WTC11 (cell line): ENCODE data around the gene PARD3B. TPM values are rescaled to one million over a fixed set of nuclear protein-coding genes. Genes with fewer than 3 reads are reported as not detected.

Source experiments
- ATAC-seq: fragments of 200-7000 bp; cut with Tn5 transposase; 2 replicates; pipeline ENCODE4 v1.10.0; 2021; ENCODE audit warnings: mild to moderate bottlenecking, moderate library complexity
- CTCF ChIA-PET: fragments of 300-600 bp; sonication (Branson Sonifier 250); formaldehyde crosslinking; loops from one replicate; lab custom pipeline; 2021; ENCODE audit warnings: antibody characterized with exemption; lab: Charles Lee
- POLR2A ChIA-PET: fragments of 350-600 bp; sonication (Branson Sonifier 250); formaldehyde crosslinking; loops from one replicate; lab custom pipeline; 2021; ENCODE audit warnings: antibody characterized with exemption; lab: Charles Lee
- DNase-seq: peaks from one replicate; pipeline ENCODE4 v3.0.0; 2021; ENCODE audit warnings: low spot score
- H3K27ac Mint-ChIP-seq: 2 replicates; pipeline ENCODE4 v1.8.0; 2021; ENCODE audit warnings: mixed read lengths
- H3K27me3 Mint-ChIP-seq: 2 replicates; pipeline ENCODE4 v1.8.0; 2021; ENCODE audit warnings: low read depth, mild to moderate bottlenecking, moderate library complexity, mixed read lengths
- H3K36me3 Mint-ChIP-seq: 2 replicates; pipeline ENCODE4 v1.8.0; 2021; ENCODE audit warnings: mixed read lengths
- H3K4me1 Mint-ChIP-seq: 2 replicates; pipeline ENCODE4 v1.8.0; 2022; ENCODE audit warnings: mixed read lengths
- H3K4me3 Mint-ChIP-seq: 2 replicates; pipeline ENCODE4 v1.8.0; 2021; ENCODE audit warnings: mild to moderate bottlenecking, moderate library complexity, mixed read lengths
- H3K9me3 Mint-ChIP-seq: 2 replicates; pipeline ENCODE4 v1.8.0; 2021; ENCODE audit warnings: mixed read lengths
- ARID4B ChIP-seq: sonication (generic); formaldehyde crosslinking; IDR thresholded peaks from 2 replicates; pipeline ENCODE4 v1.8.0; 2023; ENCODE audit warnings: missing genetic modification reagents, mild to moderate bottlenecking, borderline replicate concordance
- CREB1 ChIP-seq: sonication (generic); formaldehyde crosslinking; IDR thresholded peaks from 2 replicates; pipeline ENCODE4 v1.8.0; 2023; ENCODE audit warnings: mild to moderate bottlenecking, missing genetic modification reagents
- CREM ChIP-seq: sonication (generic); formaldehyde crosslinking; IDR thresholded peaks from 2 replicates; pipeline ENCODE4 v1.8.1; 2022; ENCODE audit warnings: mild to moderate bottlenecking, missing genetic modification reagents, moderate library complexity
- CTCF ChIP-seq: fragments of 200-600 bp; IDR thresholded peaks from 2 replicates; pipeline ENCODE4 v1.8.0; 2022; ENCODE audit warnings: antibody characterized with exemption
- EMX1 ChIP-seq: fragments of 250-450 bp; sonication (Bioruptor Pico); IDR thresholded peaks from 2 replicates; pipeline ENCODE4 v1.8.0; 2021; ENCODE audit warnings: mild to moderate bottlenecking
- FOXJ3 ChIP-seq: sonication (generic); formaldehyde crosslinking; IDR thresholded peaks from 2 replicates; pipeline ENCODE4 v1.9.0; 2021; ENCODE audit warnings: missing genetic modification reagents, mild to moderate bottlenecking, borderline replicate concordance
- FOXP1 ChIP-seq: sonication (generic); formaldehyde crosslinking; IDR thresholded peaks from 2 replicates; pipeline ENCODE4 v1.8.0; 2022; ENCODE audit warnings: missing genetic modification reagents, mild to moderate bottlenecking, moderate library complexity, borderline replicate concordance
- FOXP4 ChIP-seq: sonication (generic); formaldehyde crosslinking; IDR thresholded peaks from 2 replicates; pipeline ENCODE4 v1.8.0; 2022; ENCODE audit warnings: mild to moderate bottlenecking, missing genetic modification reagents
- GABPB1 ChIP-seq: sonication (generic); formaldehyde crosslinking; IDR thresholded peaks from 2 replicates; pipeline ENCODE4 v1.8.1; 2023; ENCODE audit warnings: mild to moderate bottlenecking, missing genetic modification reagents
- IRF1 ChIP-seq: sonication (generic); formaldehyde crosslinking; IDR thresholded peaks from 2 replicates; pipeline ENCODE4 v1.8.0; 2023; ENCODE audit warnings: missing genetic modification reagents
- IRF2 ChIP-seq: sonication (generic); formaldehyde crosslinking; IDR thresholded peaks from 2 replicates; pipeline ENCODE4 v1.8.0; 2022; ENCODE audit warnings: low read depth, missing genetic modification reagents, borderline replicate concordance
- JUN ChIP-seq: sonication (generic); formaldehyde crosslinking; IDR thresholded peaks from 2 replicates; pipeline ENCODE4 v1.8.0; 2023; ENCODE audit warnings: mild to moderate bottlenecking, missing genetic modification reagents
- KAT7 ChIP-seq: sonication (generic); formaldehyde crosslinking; IDR thresholded peaks from 2 replicates; pipeline ENCODE4 v1.8.1; 2023; ENCODE audit warnings: missing genetic modification reagents, mild to moderate bottlenecking, borderline replicate concordance
- RELA ChIP-seq: sonication (generic); formaldehyde crosslinking; IDR thresholded peaks from 2 replicates; pipeline ENCODE4 v1.8.1; 2022; ENCODE audit warnings: missing genetic modification reagents, mild to moderate bottlenecking, borderline replicate concordance
- SMAD3 ChIP-seq: sonication (generic); formaldehyde crosslinking; IDR thresholded peaks from 2 replicates; pipeline ENCODE4 v1.8.0; 2022; ENCODE audit warnings: missing genetic modification reagents, mild to moderate bottlenecking, borderline replicate concordance
- TEAD1 ChIP-seq: sonication (generic); formaldehyde crosslinking; IDR thresholded peaks from 2 replicates; pipeline ENCODE4 v1.8.0; 2022; ENCODE audit warnings: mild to moderate bottlenecking, missing genetic modification reagents
- ZNF263 ChIP-seq: sonication (generic); formaldehyde crosslinking; IDR thresholded peaks from 2 replicates; pipeline ENCODE4 v1.8.1; 2022; ENCODE audit warnings: low read depth, mild to moderate bottlenecking, moderate library complexity, missing genetic modification reagents
- ZNF317 ChIP-seq: sonication (generic); formaldehyde crosslinking; IDR thresholded peaks from 2 replicates; pipeline ENCODE4 v1.8.1; 2023; ENCODE audit warnings: low read depth, mild to moderate bottlenecking, moderate library complexity, missing genetic modification reagents, borderline replicate concordance
- ZNF416 ChIP-seq: fragments of 250-450 bp; sonication (Bioruptor Pico); IDR thresholded peaks from 2 replicates; pipeline ENCODE4 v1.9.0; 2021; ENCODE audit warnings: mild to moderate bottlenecking, inconsistent platforms
- ZNF423 ChIP-seq: fragments of 250-450 bp; sonication (Bioruptor Pico); IDR thresholded peaks from 2 replicates; pipeline ENCODE4 v2.1.2; 2022; ENCODE audit warnings: mild to moderate bottlenecking, moderate library complexity
- total RNA-seq: library from RNA; stranded (reverse); gene quantifications from 3 replicates; pipeline ENCODE4 v1.2.3, GENCODE V29; 2021
- TF ChIP-seq, protein P1 (sequence below): fragments of 250-450 bp; sonication (Bioruptor Pico); IDR thresholded peaks from 2 replicates; pipeline ENCODE4 v1.9.0; 2021; ENCODE audit warnings: mild to moderate bottlenecking

Gene PARD3B
- total RNA-seq, 1 experiment from 2014 or later: 5.6 TPM

DNA sequence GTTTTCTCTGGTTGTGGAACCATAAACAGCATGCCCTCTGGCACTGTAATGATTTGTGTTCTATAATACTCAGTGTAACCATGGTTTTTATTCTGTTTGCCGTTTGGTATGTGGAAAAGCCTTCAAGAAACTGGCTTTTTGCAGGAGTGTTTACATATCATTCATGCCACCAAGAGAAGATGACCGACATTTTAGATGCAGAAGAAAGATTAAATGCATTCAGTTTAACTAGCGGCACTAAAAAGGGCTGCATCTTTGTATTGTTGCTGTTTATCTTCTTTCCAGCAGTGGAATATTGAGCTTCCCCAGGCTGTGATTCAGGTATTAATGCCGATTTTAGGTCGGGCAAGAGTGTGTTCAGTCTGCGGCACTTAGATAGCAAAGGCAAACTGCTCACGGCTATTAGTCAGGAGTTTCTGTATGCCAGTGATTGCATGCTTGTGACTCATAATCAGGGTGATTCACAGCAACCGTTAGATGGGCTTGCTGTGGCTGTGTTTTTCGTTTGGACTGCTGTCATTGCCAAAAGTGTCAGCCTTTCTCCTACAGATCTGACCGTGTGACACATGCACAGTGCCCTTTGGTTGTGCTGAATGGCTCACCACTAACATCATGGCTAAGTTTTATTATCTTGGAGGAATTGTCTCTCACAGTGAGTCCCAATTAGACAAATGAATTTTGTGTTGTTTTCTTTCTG, 479.7 kb downstream of the PARD3B start:
- peaks cover 4% of the 10 kb centered on the region; the same call in 1 of the 2 replicates for H3K9me3 Mint-ChIP-seq
- ChIA-PET POLR2A (no interaction called here), CTCF (no interaction called here)
- TF ChIP-seq ZNF263 (CRISPR knock-in tag) (no peak), ARID4B (CRISPR knock-in tag) (no peak), GABPB1 (CRISPR knock-in tag) (no peak), RELA (no peak), FOXP1 (CRISPR knock-in tag) (no peak), IRF2 (no peak), EMX1 (no peak), SMAD3 (CRISPR knock-in tag) (no peak), JUN (no peak), FOXP4 (no peak), ZNF416 (CRISPR knock-in tag) (no peak), CREM (CRISPR knock-in tag) (no peak), TEAD1 (no peak), ZNF423 (CRISPR knock-in tag) (no peak), IRF1 (CRISPR knock-in tag) (no peak)
- TF ChIP-seq, protein P1, sequence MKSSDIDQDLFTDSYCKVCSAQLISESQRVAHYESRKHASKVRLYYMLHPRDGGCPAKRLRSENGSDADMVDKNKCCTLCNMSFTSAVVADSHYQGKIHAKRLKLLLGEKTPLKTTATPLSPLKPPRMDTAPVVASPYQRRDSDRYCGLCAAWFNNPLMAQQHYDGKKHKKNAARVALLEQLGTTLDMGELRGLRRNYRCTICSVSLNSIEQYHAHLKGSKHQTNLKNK (CRISPR knock-in tag): no peak
- no peak overlapping the region for H3K27ac Mint-ChIP-seq
- H3K4me3 Mint-ChIP-seq: no peak overlapping the region
- H3K36me3 Mint-ChIP-seq: no peaks in the 10 kb centered on the region
- DNase-seq: no peak
- H3K4me1 Mint-ChIP-seq: no peaks in the 10 kb centered on the region
- no peaks in the 10 kb centered on the region for H3K27me3 Mint-ChIP-seq
- ATAC-seq: no peak

- no peak overlapping the region for H3K27ac Mint-ChIP-seq
- DNase-seq: no peak
- no peaks in the 10 kb centered on the region for H3K27me3 Mint-ChIP-seq
- H3K36me3 Mint-ChIP-seq: no peaks in the 10 kb centered on the region
- no peak for TF ChIP-seq SMAD3 (CRISPR knock-in tag)
- TF ChIP-seq FOXJ3 (CRISPR knock-in tag): no peak
- no peak for TF ChIP-seq CTCF
- no peak for TF ChIP-seq KAT7 (CRISPR knock-in tag)
- TF ChIP-seq CREB1 (CRISPR knock-in tag): no peak
- TF ChIP-seq ZNF317 (CRISPR knock-in tag): no peak
- POLR2A ChIA-PET: no interaction called here
- H3K9me3 Mint-ChIP-seq: peaks cover 4% of the 10 kb centered on the region; the same call in 1 of the 2 replicates
- no peak for ATAC-seq
- H3K4me1 Mint-ChIP-seq: peaks cover under 1% of the 10 kb centered on the region; the same call in 1 of the 2 replicates
- CTCF ChIA-PET: no interaction called here
- no peak overlapping the region for H3K4me3 Mint-ChIP-seq
Measured at GRCh38 chr2:205025580-205026240, 480.4 kb downstream of the PARD3B start.
